Kidney epithelial cell (primary cell): ENCODE measurements around the gene NEDD4L. TPM values are rescaled to one million over a fixed set of nuclear protein-coding genes. Genes with fewer than 3 reads are reported as not detected.
A peak's percentile ranks its signal among the peaks of the same experiment; 100 is the strongest.

ENCODE experiments used
- DNase-seq: peaks from one replicate; pipeline ENCODE4 v3.0.0-alpha.2; 2010; ENCODE audit warnings: low read depth
- H3K27me3 ChIP-seq: 2 replicates; pipeline ENCODE4 v1.6.0; 2011; ENCODE audit warnings: low read length; ENCODE audit not compliant: control insufficient read depth, insufficient read depth
- H3K36me3 ChIP-seq: 2 replicates; pipeline ENCODE4 v1.5.1; 2011; ENCODE audit warnings: low read length; ENCODE audit not compliant: control insufficient read depth, insufficient read depth
- H3K4me3 ChIP-seq: 2 replicates; pipeline ENCODE4 v1.5.1; 2011; ENCODE audit warnings: low read depth, mild to moderate bottlenecking, control low read depth, low read length
- total RNA-seq: library from RNA; depleted of rRNA; stranded (reverse); fragments of >200 nt; gene quantifications from 2 replicates; pipeline ENCODE4 v1.2.3, GENCODE V29; 2015
- TF ChIP-seq, protein P1 (sequence below): IDR thresholded peaks from 2 replicates; pipeline ENCODE4 v1.5.1; 2011; ENCODE audit warnings: mild to moderate bottlenecking, moderate library complexity, low read length, control low read depth, inconsistent platforms; ENCODE audit not compliant: insufficient read depth, poor library complexity, severe bottlenecking

Gene NEDD4L
- total RNA-seq, 1 donor from 2014 or later: 88.3 TPM

DNA sequence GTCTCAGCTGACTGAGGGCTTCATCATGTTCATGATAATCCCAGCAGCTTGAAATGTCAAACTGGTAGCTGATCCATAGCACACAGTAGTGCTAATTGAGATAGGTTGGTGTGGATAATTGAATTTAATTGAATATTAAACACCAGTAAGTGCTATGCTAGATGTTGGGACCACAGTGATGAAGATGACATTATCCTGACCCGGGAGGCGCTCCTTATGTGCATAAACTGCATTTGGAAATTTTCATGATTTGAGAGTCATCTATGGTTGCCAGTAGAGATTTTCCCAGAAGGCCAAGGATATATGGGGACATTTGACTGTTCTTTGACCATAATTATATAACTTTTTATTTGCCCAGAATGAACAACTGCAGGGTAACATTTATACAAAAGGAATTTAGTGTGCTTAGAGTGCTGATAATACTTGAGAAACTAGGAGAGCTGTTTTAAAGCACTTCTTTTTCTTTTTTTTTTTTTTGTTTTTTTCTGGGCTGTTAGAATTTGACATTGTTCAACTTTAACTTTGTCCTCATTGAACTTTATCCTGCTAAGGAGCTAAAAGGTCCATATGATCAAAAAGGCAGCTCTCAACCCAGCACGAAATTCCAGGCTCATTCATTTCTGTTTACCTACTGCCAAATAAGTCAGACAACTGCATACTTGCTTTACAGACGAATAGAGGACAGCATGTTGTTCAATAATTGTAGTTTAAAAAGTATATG lies 242.8 kb downstream of the NEDD4L start:
- DNase-seq: no peak
- H3K27me3 ChIP-seq: no peaks in the 10 kb centered on the region
- H3K36me3 ChIP-seq: no peaks in the 10 kb centered on the region
- TF ChIP-seq, protein P1, sequence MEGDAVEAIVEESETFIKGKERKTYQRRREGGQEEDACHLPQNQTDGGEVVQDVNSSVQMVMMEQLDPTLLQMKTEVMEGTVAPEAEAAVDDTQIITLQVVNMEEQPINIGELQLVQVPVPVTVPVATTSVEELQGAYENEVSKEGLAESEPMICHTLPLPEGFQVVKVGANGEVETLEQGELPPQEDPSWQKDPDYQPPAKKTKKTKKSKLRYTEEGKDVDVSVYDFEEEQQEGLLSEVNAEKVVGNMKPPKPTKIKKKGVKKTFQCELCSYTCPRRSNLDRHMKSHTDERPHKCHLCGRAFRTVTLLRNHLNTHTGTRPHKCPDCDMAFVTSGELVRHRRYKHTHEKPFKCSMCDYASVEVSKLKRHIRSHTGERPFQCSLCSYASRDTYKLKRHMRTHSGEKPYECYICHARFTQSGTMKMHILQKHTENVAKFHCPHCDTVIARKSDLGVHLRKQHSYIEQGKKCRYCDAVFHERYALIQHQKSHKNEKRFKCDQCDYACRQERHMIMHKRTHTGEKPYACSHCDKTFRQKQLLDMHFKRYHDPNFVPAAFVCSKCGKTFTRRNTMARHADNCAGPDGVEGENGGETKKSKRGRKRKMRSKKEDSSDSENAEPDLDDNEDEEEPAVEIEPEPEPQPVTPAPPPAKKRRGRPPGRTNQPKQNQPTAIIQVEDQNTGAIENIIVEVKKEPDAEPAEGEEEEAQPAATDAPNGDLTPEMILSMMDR: no peak
- no peak overlapping the region for H3K4me3 ChIP-seq

GRCh38 chr18:58287353-58288274 lies 243.6 kb downstream of the NEDD4L start:
- Histone ChIP-seq H3K4me3 (no peak overlapping the region), H3K27me3 (no peaks in the 10 kb centered on the region), H3K36me3 (no peaks in the 10 kb centered on the region)
- no peak for DNase-seq
- TF ChIP-seq, protein P1: no peak

DNA sequence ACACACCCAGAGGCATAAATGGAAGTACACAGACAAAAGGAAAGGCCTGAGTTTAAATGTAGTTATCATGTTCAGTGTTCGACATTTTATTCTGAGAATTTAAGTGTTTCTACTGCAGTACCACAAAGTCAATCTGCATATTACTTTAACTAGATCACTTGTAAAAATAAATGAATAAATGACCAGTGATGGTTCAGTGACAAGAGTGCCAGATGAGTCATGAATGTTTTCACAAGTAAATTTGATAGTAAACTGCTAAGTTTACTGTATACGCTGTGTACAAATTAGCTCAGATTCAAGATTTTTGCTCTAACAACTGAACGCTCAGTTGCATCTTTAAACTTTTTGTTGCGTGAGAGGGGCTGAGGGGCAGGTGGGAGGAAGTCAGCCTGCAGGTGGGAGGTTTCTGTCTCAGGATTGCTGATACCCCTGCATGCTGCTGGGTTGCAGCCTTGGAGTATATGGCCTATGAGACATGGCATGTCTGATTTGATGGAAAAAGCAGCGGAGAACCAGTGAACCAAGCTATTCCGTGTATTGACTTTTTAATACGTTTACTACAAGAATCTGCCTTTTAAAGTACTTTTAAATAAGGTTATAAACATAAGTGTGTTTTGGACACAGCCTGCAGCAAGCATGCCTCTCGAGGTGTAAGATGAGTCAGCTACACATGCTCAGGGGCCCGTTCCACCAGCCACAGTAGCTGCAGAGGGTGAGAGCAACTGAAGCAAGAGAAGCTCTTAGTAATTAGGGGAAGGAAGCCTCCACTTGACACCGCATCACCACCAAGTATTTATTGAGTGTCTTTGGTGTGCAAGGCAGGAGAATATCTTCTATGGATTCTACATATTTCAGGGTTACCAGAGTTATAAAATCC lies 245.1 kb downstream of the NEDD4L start:
- no peaks in the 10 kb centered on the region for H3K27me3 ChIP-seq
- TF ChIP-seq, protein P1: no peak
- H3K4me3 ChIP-seq: no peak overlapping the region
- H3K36me3 ChIP-seq: no peaks in the 10 kb centered on the region
- DNase-seq: peak; percentile 61

- TF ChIP-seq, protein P1: no peak
- no peaks in the 10 kb centered on the region for H3K36me3 ChIP-seq
- no peak overlapping the region for H3K4me3 ChIP-seq
- DNase-seq: no peak
- no peaks in the 10 kb centered on the region for H3K27me3 ChIP-seq
These were observed 246.2 kb downstream of the NEDD4L start for GRCh38 chr18:58290116-58290695.

GRCh38 chr18:58291131-58291530 lies 247.1 kb downstream of the NEDD4L start:
- Histone ChIP-seq H3K36me3 (no peaks in the 10 kb centered on the region), H3K27me3 (no peaks in the 10 kb centered on the region), H3K4me3 (no peak overlapping the region)
- TF ChIP-seq, protein P1: no peak
- DNase-seq: no peak
